Frontal cortex (tissue), 4 donors: ENCODE measurements around the gene DSCAM. TPM values are rescaled to one million over a fixed set of nuclear protein-coding genes. Genes with fewer than 3 reads are reported as not detected.
"Not testable (repeated sequence)": the region's sequence is repeated elsewhere in the genome, so short reads cannot be mapped to it uniquely, and the experiment has no call there.

Experiments used
- DNase-seq, 2 donors: peaks; one replicate each; pipeline ENCODE4 v3.0.0; 2012; ENCODE audit warnings: low spot score in 2 of 2
- FAIRE-seq: peaks from 2 replicates; lab custom pipeline; 2012; peaks lifted over from hg19 to GRCh38; lab: Jason Lieb, UNC
- total RNA-seq: library from RNA; depleted of rRNA; stranded (reverse); fragments of >200 nt; gene quantifications from one replicate; pipeline ENCODE4 v1.2.3, GENCODE V29; 2014
- donor health status: control.
- donor health status: control.
- donor health status: control.

DSCAM gene
- total RNA-seq, 1 donor from 2014 or later = 11.8 TPM

GRCh38 chr21:40505681-40506080 is 341.3 kb downstream of the DSCAM start:
- FAIRE-seq = no peak
- no peak for DNase-seq

GRCh38 chr21:40505244-40505643 is 341.7 kb downstream of the DSCAM start:
- FAIRE-seq (no peak), DNase-seq (no peak)

GRCh38 chr21:40504825-40505224 is 342.1 kb downstream of the DSCAM start:
- no peak for DNase-seq
- FAIRE-seq = no peak

- DNase-seq (no peak), FAIRE-seq (no peak)
These were observed 350.8 kb downstream of the DSCAM start for GRCh38 chr21:40496116-40496515.

- no peak for FAIRE-seq
- no peak for DNase-seq
These were observed 356.6 kb downstream of the DSCAM start for GRCh38 chr21:40490408-40490807.

GRCh38 chr21:40489001-40489400 is 358.0 kb downstream of the DSCAM start:
- no peak for DNase-seq
- no peak for FAIRE-seq

GRCh38 chr21:40481764-40482163 is 365.2 kb downstream of the DSCAM start:
- no peak for FAIRE-seq
- no peak for DNase-seq

- no peak for FAIRE-seq
- no peak for DNase-seq
These were observed 372.4 kb downstream of the DSCAM start for GRCh38 chr21:40474513-40474912.

- DNase-seq (no peak), FAIRE-seq (no peak)
These were observed 374.9 kb downstream of the DSCAM start for GRCh38 chr21:40472013-40472412.

GRCh38 chr21:40471103-40471502 is 375.9 kb downstream of the DSCAM start:
- no peak for DNase-seq
- no peak for FAIRE-seq

GRCh38 chr21:40466893-40467483 is 380.0 kb downstream of the DSCAM start:
- DNase-seq = no peak
- peak; percentile 78 for FAIRE-seq

GRCh38 chr21:40465382-40465781 is 381.6 kb downstream of the DSCAM start:
- FAIRE-seq (no peak), DNase-seq (no peak)

- FAIRE-seq (no peak), DNase-seq (no peak)
These were observed 383.8 kb downstream of the DSCAM start for GRCh38 chr21:40463176-40463575.

GRCh38 chr21:40461008-40461407 is 385.9 kb downstream of the DSCAM start:
- DNase-seq (no peak), FAIRE-seq (no peak)

- no peak for DNase-seq
- FAIRE-seq = no peak
These were observed 389.2 kb downstream of the DSCAM start for GRCh38 chr21:40457741-40458140.

- no peak for FAIRE-seq
- DNase-seq = no peak
These were observed 392.9 kb downstream of the DSCAM start for GRCh38 chr21:40454057-40454456.

GRCh38 chr21:40453183-40453582 is 393.8 kb downstream of the DSCAM start:
- no peak for FAIRE-seq
- DNase-seq = no peak

GRCh38 chr21:40452548-40452947 is 394.4 kb downstream of the DSCAM start:
- FAIRE-seq (no peak), DNase-seq (no peak)

GRCh38 chr21:40447016-40447415 is 399.9 kb downstream of the DSCAM start:
- DNase-seq (no peak), FAIRE-seq (no peak)

- DNase-seq (no peak), FAIRE-seq (no peak)
These were observed 401.5 kb downstream of the DSCAM start for GRCh38 chr21:40445349-40445921.

- DNase-seq, FAIRE-seq: not testable (repeated sequence)
These were observed 407.4 kb downstream of the DSCAM start for GRCh38 chr21:40439581-40439980.

GRCh38 chr21:40438616-40439015 is 408.3 kb downstream of the DSCAM start:
- FAIRE-seq = no peak
- no peak for DNase-seq
